H1 (cell line): ENCODE results near the gene CTPS1. TPM values are rescaled to one million over a fixed set of nuclear protein-coding genes. Genes with fewer than 3 reads are reported as not detected.

ENCODE experiments used
- CTCF ChIA-PET: fragments of 300-600 bp; sonication (Branson Sonifier 250); formaldehyde crosslinking; loops from one replicate; lab custom pipeline; 2021; ENCODE audit not compliant: partially characterized antibody; lab: Charles Lee
- POLR2A ChIA-PET: fragments of 300-600 bp; sonication (Branson Sonifier 250); formaldehyde crosslinking; loops from one replicate; lab custom pipeline; 2021; ENCODE audit warnings: inconsistent platforms; ENCODE audit not compliant: partially characterized antibody; lab: Charles Lee
- DNase-seq, 2 experiments: peaks; one replicate each; pipeline versions ENCODE4 v3.0.0 to v3.0.0-alpha.2; 2010 to 2022; ENCODE audit warnings: low spot score in 2 of 2, low read depth in 1 of 2, mixed read lengths in 1 of 2
- FAIRE-seq: peaks from 2 replicates; lab custom pipeline; 2011; peaks lifted over from hg19 to GRCh38; lab: Jason Lieb, UNC
- H2AFZ ChIP-seq: 2 replicates; pipeline ENCODE4 v1.8.1; 2012; ENCODE audit warnings: low read length, inconsistent platforms
- H2AK5ac ChIP-seq: 2 replicates; pipeline ENCODE4 v1.6.1; 2013; ENCODE audit warnings: low read depth, low read length
- H2BK120ac ChIP-seq: replicated peaks from 2 replicates; pipeline ENCODE3; 2013; ENCODE audit warnings: low read depth, low read length, inconsistent platforms
- H2BK12ac ChIP-seq: 2 replicates; pipeline ENCODE4 v1.6.1; 2013; ENCODE audit warnings: low read depth, low read length
- H2BK15ac ChIP-seq: 2 replicates; pipeline ENCODE4 v1.6.1; 2013; ENCODE audit warnings: low read length
- H2BK20ac ChIP-seq: 2 replicates; pipeline ENCODE4 v1.6.1; 2013; ENCODE audit warnings: low read length
- H2BK5ac ChIP-seq: 2 replicates; pipeline ENCODE4 v1.6.1; 2013; ENCODE audit warnings: low read depth, low read length
- H3K14ac ChIP-seq: 2 replicates; pipeline ENCODE4 v1.6.1; 2013; ENCODE audit warnings: inconsistent platforms; ENCODE audit not compliant: insufficient read length
- H3K18ac ChIP-seq: 2 replicates; pipeline ENCODE4 v1.6.1; 2013; ENCODE audit warnings: low read length; ENCODE audit errors: extremely low read depth
- H3K23ac ChIP-seq: 2 replicates; pipeline ENCODE4 v1.6.1; 2013; ENCODE audit warnings: inconsistent platforms; ENCODE audit not compliant: insufficient read length
- H3K23me2 ChIP-seq: 2 replicates; pipeline ENCODE4 v1.6.1; 2013; ENCODE audit warnings: low read depth, low read length
- H3K27ac ChIP-seq: 2 replicates; pipeline ENCODE4 v1.6.1; 2011; ENCODE audit warnings: low read depth, low read length, inconsistent platforms
- H3K27me3 ChIP-seq, 4 experiments: replicated peaks in 1 of 4; 1 replicate in 1 of 4; 2 replicates in 3 of 4; pipeline versions ENCODE4 v1.6.1 to v1.8.1; 2011 to 2013; ENCODE audit warnings: low read length in 3 of 4, mild to moderate bottlenecking in 3 of 4, inconsistent platforms in 2 of 4, mixed read lengths in 2 of 4, moderate library complexity in 1 of 4; ENCODE audit not compliant: control insufficient read depth in 3 of 4, insufficient read depth in 3 of 4; ENCODE audit errors: extremely low read depth in 1 of 4
- H3K36me3 ChIP-seq, 4 experiments: 2 replicates each; pipeline versions ENCODE4 v1.6.1 to v1.8.1; 2011 to 2013; ENCODE audit warnings: mild to moderate bottlenecking in 4 of 4, low read length in 3 of 4, moderate library complexity in 2 of 4, control low read depth in 1 of 4, inconsistent platforms in 1 of 4; ENCODE audit not compliant: insufficient read depth in 4 of 4, control insufficient read depth in 2 of 4
- H3K4ac ChIP-seq: replicated peaks from 2 replicates; pipeline ENCODE3; 2013; ENCODE audit warnings: low read length, low read depth, mixed read lengths, inconsistent platforms; ENCODE audit not compliant: insufficient read length
- H3K4me1 ChIP-seq, 4 experiments: replicated peaks in 1 of 4; 1 replicate in 1 of 4; 2 replicates in 3 of 4; pipeline versions ENCODE4 v1.6.1 to v1.8.1; 2011 to 2013; ENCODE audit warnings: low read length in 3 of 4, inconsistent platforms in 2 of 4, mixed read lengths in 1 of 4; ENCODE audit not compliant: insufficient read depth in 4 of 4, control insufficient read depth in 3 of 4
- H3K4me2 ChIP-seq, 2 experiments: 2 replicates each; pipeline versions ENCODE4 v1.6.1 to v1.8.1; 2011 to 2013; ENCODE audit warnings: low read depth in 2 of 2, low read length in 2 of 2, control low read depth in 1 of 2, inconsistent platforms in 1 of 2, mild to moderate bottlenecking in 1 of 2; ENCODE audit not compliant: insufficient read depth in 1 of 2
- H3K4me3 ChIP-seq, 4 experiments: fragments of 200-600, 300-600 bp in 1 of 4; sonication (generic), shearing (Covaris generic), sonication (Bioruptor Twin) in 1 of 4; 2 replicates each; pipeline versions ENCODE4 v1.5.1 to v1.8.1; 2011 to 2016; ENCODE audit warnings: low read length in 4 of 4, low read depth in 3 of 4, control low read depth in 2 of 4, inconsistent platforms in 2 of 4, mild to moderate bottlenecking in 2 of 4, mixed read lengths in 1 of 4, moderate library complexity in 1 of 4; ENCODE audit not compliant: insufficient read depth in 2 of 4; ENCODE audit errors: extremely low read depth in 1 of 4
- H3K56ac ChIP-seq: replicated peaks from 2 replicates; pipeline ENCODE3; 2013; ENCODE audit warnings: low read depth, mild to moderate bottlenecking, mixed read lengths, low read length, inconsistent platforms; ENCODE audit not compliant: insufficient read length
- H3K79me1 ChIP-seq: 2 replicates; pipeline ENCODE4 v1.6.1; 2013; ENCODE audit warnings: low read depth, low read length, control low read depth
- H3K79me2 ChIP-seq, 2 experiments: 2 replicates each; pipeline versions ENCODE4 v1.6.1 to v1.8.1; 2012 to 2013; ENCODE audit warnings: low read length in 2 of 2, mild to moderate bottlenecking in 2 of 2, inconsistent platforms in 1 of 2; ENCODE audit not compliant: insufficient read depth in 2 of 2, control insufficient read depth in 1 of 2
- H3K9ac ChIP-seq, 4 experiments: replicated peaks in 1 of 4; 1 replicate in 1 of 4; 2 replicates in 3 of 4; pipeline versions ENCODE4 v1.6.1 to v1.8.1; 2011 to 2013; ENCODE audit warnings: low read depth in 3 of 4, low read length in 3 of 4, control low read depth in 2 of 4, mild to moderate bottlenecking in 2 of 4, moderate library complexity in 2 of 4, inconsistent platforms in 1 of 4; ENCODE audit errors: extremely low read depth in 1 of 4
- H3K9me3 ChIP-seq, 2 experiments: 2 replicates each; pipeline versions ENCODE4 v1.6.1 to v1.8.1; 2012 to 2013; ENCODE audit warnings: mild to moderate bottlenecking in 2 of 2, moderate library complexity in 2 of 2, control low read depth in 1 of 2, inconsistent platforms in 1 of 2, low read depth in 1 of 2, low read length in 1 of 2, mixed read lengths in 1 of 2; ENCODE audit not compliant: insufficient read depth in 2 of 2
- H4K20me1 ChIP-seq, 2 experiments: replicated peaks in 1 of 2; 2 replicates each; pipeline versions ENCODE3 to v1.8.1; 2011 to 2013; ENCODE audit warnings: inconsistent platforms in 2 of 2, low read length in 2 of 2, mild to moderate bottlenecking in 1 of 2; ENCODE audit not compliant: insufficient read depth in 2 of 2, control insufficient read depth in 1 of 2
- H4K5ac ChIP-seq: 2 replicates; pipeline ENCODE4 v1.6.1; 2013; ENCODE audit warnings: low read length, low read depth, mixed read lengths, inconsistent platforms; ENCODE audit not compliant: insufficient read length
- H4K8ac ChIP-seq: 2 replicates; pipeline ENCODE4 v1.8.0; 2013; ENCODE audit warnings: mild to moderate bottlenecking, moderate library complexity, low read length, inconsistent platforms; ENCODE audit not compliant: insufficient read depth; ENCODE audit errors: extremely low read depth
- H4K91ac ChIP-seq: replicated peaks from 2 replicates; pipeline ENCODE3; 2013; ENCODE audit warnings: low read length, mixed read lengths, inconsistent platforms; ENCODE audit not compliant: insufficient read length
- FOSL1 ChIP-seq: IDR thresholded peaks from 2 replicates; pipeline ENCODE4 v1.6.1; 2011; ENCODE audit warnings: mild to moderate bottlenecking, low read depth, low read length, moderate library complexity; ENCODE audit not compliant: insufficient read depth
- JUN ChIP-seq: IDR thresholded peaks from 2 replicates; pipeline ENCODE4 v1.6.1; 2011; ENCODE audit warnings: low read depth, mild to moderate bottlenecking, improper control_type of control experiment, low read length
- KDM4A ChIP-seq: IDR thresholded peaks from one replicate; pipeline ENCODE4 v1.7.1; 2012; ENCODE audit warnings: low read depth, mild to moderate bottlenecking, moderate library complexity, low read length, inconsistent platforms; ENCODE audit not compliant: severe bottlenecking
- TAF1 ChIP-seq: IDR thresholded peaks from 2 replicates; pipeline ENCODE4 v1.6.1; 2011; ENCODE audit warnings: mild to moderate bottlenecking, low read depth, low read length
- TEAD4 ChIP-seq: IDR thresholded peaks from 2 replicates; pipeline ENCODE4 v1.6.1; 2012; ENCODE audit warnings: low read depth, low read length, inconsistent platforms, mixed read lengths
- WGBS, 2 experiments: shearing (Covaris generic) in 1 of 2; methylation state at CpG; one replicate each; pipeline versions ENCODE4 v1.1.6 to v1.1.7; 2013 to 2015; ENCODE audit warnings: low lambda C conversion rate in 2 of 2, mixed read lengths in 2 of 2, inconsistent platforms in 1 of 2, low coverage in 1 of 2, missing lambda C conversion rate in 1 of 2; ENCODE audit not compliant: insufficient replicate concordance in 2 of 2, insufficient coverage in 1 of 2, insufficient read length in 1 of 2; ENCODE audit errors: extremely low coverage in 1 of 2, missing lambda C conversion rate in 1 of 2; 5-methylcytosine and 5-hydroxymethylcytosine counted together
- polyA plus RNA-seq, 7 experiments: library from polyadenylated mRNA; depleted of rRNA in 3 of 7; stranded (reverse) in 5 of 7; unstranded in 2 of 7; fragments of >200 nt in 5 of 7; fragments of 200-250 nt in 2 of 7; gene quantifications; 1 replicate in 5 of 7; 2 replicates in 1 of 7; 4 replicates in 1 of 7; pipeline versions ENCODE4 v1.2.1 to v1.2.3, GENCODE V29; 2011 to 2013; ENCODE audit warnings: missing spikeins in 2 of 7, mixed read lengths in 2 of 7
- total RNA-seq: library from RNA; stranded (reverse); fragmentation: NEBNext Ultra II Directional; extraction: Animal tissue kit (Norgen Biotek cat#: 25700); gene quantifications from 2 replicates; pipeline ENCODE4 v1.2.1, GENCODE V29; 2021

CTPS1 gene
- total and polyA plus RNA-seq, 2 of the 8 experiments (the other 6 are each of a cell fraction or from before 2014, with no cell fraction given): 35.5 to 103 TPM

DNA sequence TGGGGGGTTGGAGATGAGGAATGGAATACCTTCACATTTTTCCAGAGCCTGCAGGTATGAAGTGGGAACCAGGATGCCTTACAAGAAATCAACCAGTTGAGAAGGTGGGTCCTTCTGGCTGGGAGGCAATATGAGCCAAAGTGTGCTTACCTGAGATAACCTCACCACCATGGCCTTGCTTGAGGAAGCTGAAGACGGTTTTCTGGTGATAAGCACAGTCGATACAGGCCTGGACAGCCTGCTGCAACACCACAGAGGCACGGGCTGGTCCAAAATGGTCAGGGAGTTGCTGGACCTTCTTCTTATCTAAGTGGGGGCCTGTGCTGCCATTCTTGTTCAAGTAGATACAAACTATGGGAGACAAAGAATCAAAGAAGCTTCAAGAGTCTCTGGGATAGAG is 69.0 kb downstream of the CTPS1 start:
- DNase-seq: no peak
- WGBS, 2 experiments: 92% methylated on average over 3 of the region's 3 CpGs; no CpG with 5 or more reads in 1 of the 2 experiments
- Histone ChIP-seq H3K36me3 (peaks cover 0 to 2% (median under 1%) of the 10 kb centered on the region in 4 experiments; a peak in 2 of 8 replicates), H2BK15ac (no peak overlapping the region), H2AFZ (no peak overlapping the region), H3K14ac (no peak overlapping the region), H3K79me1 (no peaks in the 10 kb centered on the region), H3K79me2 (no peaks in the 10 kb centered on the region), H3K9me3 (no peaks in the 10 kb centered on the region), H4K91ac (no peak overlapping the region), H4K5ac (no peak overlapping the region), H3K23me2 (no peaks in the 10 kb centered on the region), H4K20me1 (peaks cover 0 to 3% of the 10 kb centered on the region in 2 experiments), H3K27me3 (no peaks in the 10 kb centered on the region), H3K4me2 (no peak overlapping the region), H2BK5ac (no peak overlapping the region), H3K4me1 (no peaks in the 10 kb centered on the region), H3K18ac (no peak overlapping the region), H3K4ac (no peak overlapping the region), H2BK20ac (no peak overlapping the region), H3K4me3 (no peak overlapping the region), H2AK5ac (no peak overlapping the region), H2BK120ac (no peak overlapping the region), H4K8ac (no peak overlapping the region), H3K9ac (no peak overlapping the region), H3K23ac (no peak overlapping the region), H3K56ac (no peak overlapping the region), H3K27ac (no peak overlapping the region), H2BK12ac (no peak overlapping the region)
- no peak for FAIRE-seq
- POLR2A ChIA-PET: no interaction called here
- CTCF ChIA-PET: no interaction called here
- TF ChIP-seq TEAD4 (no peak), FOSL1 (no peak), TAF1 (no peak), JUN (no peak), KDM4A (no peak)
